Osteocyte (in vitro differentiated cells): ENCODE data around the gene MEF2A. TPM values are rescaled to one million over a fixed set of nuclear protein-coding genes. Genes with fewer than 3 reads are reported as not detected.

Experiments used
- DNase-seq: peaks from one replicate; pipeline ENCODE4 v3.0.0; 2021; ENCODE audit warnings: mixed read lengths; ENCODE audit not compliant: unreplicated experiment; ENCODE audit errors: extremely low spot score
- H3K27ac Mint-ChIP-seq: one replicate; pipeline ENCODE4 v1.8.0; 2021; ENCODE audit warnings: mild to moderate bottlenecking, mixed read lengths; ENCODE audit not compliant: unreplicated experiment
- H3K27me3 Mint-ChIP-seq: one replicate; pipeline ENCODE4 v1.8.0; 2021; ENCODE audit warnings: mixed read lengths; ENCODE audit not compliant: unreplicated experiment
- H3K36me3 Mint-ChIP-seq: one replicate; pipeline ENCODE4 v1.8.0; 2021; ENCODE audit warnings: mixed read lengths; ENCODE audit not compliant: unreplicated experiment
- H3K4me1 Mint-ChIP-seq: one replicate; pipeline ENCODE4 v1.8.0; 2021; ENCODE audit warnings: mixed read lengths; ENCODE audit not compliant: unreplicated experiment
- H3K4me3 Mint-ChIP-seq: one replicate; pipeline ENCODE4 v1.8.0; 2021; ENCODE audit warnings: mild to moderate bottlenecking, moderate library complexity, mixed read lengths; ENCODE audit not compliant: unreplicated experiment
- H3K9me3 Mint-ChIP-seq: one replicate; pipeline ENCODE4 v1.8.0; 2021; ENCODE audit warnings: mixed read lengths; ENCODE audit not compliant: unreplicated experiment
- CTCF ChIP-seq: fragments of 200-600 bp; sonication (generic); IDR thresholded peaks from 2 replicates; pipeline ENCODE4 v1.5.0; 2021; ENCODE audit warnings: antibody characterized with exemption, mild to moderate bottlenecking, moderate library complexity
- total RNA-seq: library from RNA; stranded (reverse); gene quantifications from 2 replicates; pipeline ENCODE4 v1.2.1, GENCODE V29; 2021

The MEF2A gene
- total RNA-seq, 1 donor from 2014 or later: 97.8 TPM

- H3K27me3 Mint-ChIP-seq: no peaks in the 10 kb centered on the region
- TF ChIP-seq CTCF: no peak
- peaks cover 52% of the 10 kb centered on the region for H3K36me3 Mint-ChIP-seq
- H3K4me1 Mint-ChIP-seq: peaks cover 31% of the 10 kb centered on the region
- H3K27ac Mint-ChIP-seq: no peak overlapping the region
- DNase-seq: no peak
- peaks cover 9% of the 10 kb centered on the region for H3K9me3 Mint-ChIP-seq
- H3K4me3 Mint-ChIP-seq: no peak overlapping the region
Measured at GRCh38 chr15:99634576-99634975, 68.8 kb downstream of the MEF2A start.

- TF ChIP-seq CTCF: no peak
- peaks cover 9% of the 10 kb centered on the region for H3K9me3 Mint-ChIP-seq
- no peak overlapping the region for H3K27ac Mint-ChIP-seq
- no peak overlapping the region for H3K4me3 Mint-ChIP-seq
- peaks cover 30% of the 10 kb centered on the region for H3K4me1 Mint-ChIP-seq
- peaks cover 51% of the 10 kb centered on the region for H3K36me3 Mint-ChIP-seq
- H3K27me3 Mint-ChIP-seq: no peaks in the 10 kb centered on the region
- no peak for DNase-seq
Measured at GRCh38 chr15:99635145-99635544, 69.4 kb downstream of the MEF2A start.

GRCh38 chr15:99635794-99636193 lies 70.0 kb downstream of the MEF2A start:
- no peak overlapping the region for H3K27ac Mint-ChIP-seq
- DNase-seq: no peak
- no peak for TF ChIP-seq CTCF
- no peaks in the 10 kb centered on the region for H3K27me3 Mint-ChIP-seq
- peaks cover 51% of the 10 kb centered on the region for H3K36me3 Mint-ChIP-seq
- peaks cover 9% of the 10 kb centered on the region for H3K9me3 Mint-ChIP-seq
- H3K4me1 Mint-ChIP-seq: peaks cover 27% of the 10 kb centered on the region
- no peak overlapping the region for H3K4me3 Mint-ChIP-seq

- Mint-ChIP-seq H3K27me3 (no peaks in the 10 kb centered on the region), H3K4me1 (peaks cover 17% of the 10 kb centered on the region), H3K9me3 (peaks cover 7% of the 10 kb centered on the region), H3K4me3 (no peak overlapping the region), H3K36me3 (peaks cover 51% of the 10 kb centered on the region), H3K27ac (peak overlapping the region; percentile 63)
- DNase-seq: no peak
- no peak for TF ChIP-seq CTCF
Measured at GRCh38 chr15:99644913-99645542, 79.2 kb downstream of the MEF2A start.

- peaks cover 17% of the 10 kb centered on the region for H3K4me1 Mint-ChIP-seq
- H3K4me3 Mint-ChIP-seq: no peak overlapping the region
- peaks cover 51% of the 10 kb centered on the region for H3K36me3 Mint-ChIP-seq
- no peaks in the 10 kb centered on the region for H3K27me3 Mint-ChIP-seq
- H3K27ac Mint-ChIP-seq: no peak overlapping the region
- H3K9me3 Mint-ChIP-seq: peaks cover 7% of the 10 kb centered on the region
- no peak for TF ChIP-seq CTCF
- DNase-seq: no peak
Measured at GRCh38 chr15:99645543-99645935, 79.8 kb downstream of the MEF2A start.
